Measurements from ENCODE around the gene C2CD4B.

Gene C2CD4B

DNA sequence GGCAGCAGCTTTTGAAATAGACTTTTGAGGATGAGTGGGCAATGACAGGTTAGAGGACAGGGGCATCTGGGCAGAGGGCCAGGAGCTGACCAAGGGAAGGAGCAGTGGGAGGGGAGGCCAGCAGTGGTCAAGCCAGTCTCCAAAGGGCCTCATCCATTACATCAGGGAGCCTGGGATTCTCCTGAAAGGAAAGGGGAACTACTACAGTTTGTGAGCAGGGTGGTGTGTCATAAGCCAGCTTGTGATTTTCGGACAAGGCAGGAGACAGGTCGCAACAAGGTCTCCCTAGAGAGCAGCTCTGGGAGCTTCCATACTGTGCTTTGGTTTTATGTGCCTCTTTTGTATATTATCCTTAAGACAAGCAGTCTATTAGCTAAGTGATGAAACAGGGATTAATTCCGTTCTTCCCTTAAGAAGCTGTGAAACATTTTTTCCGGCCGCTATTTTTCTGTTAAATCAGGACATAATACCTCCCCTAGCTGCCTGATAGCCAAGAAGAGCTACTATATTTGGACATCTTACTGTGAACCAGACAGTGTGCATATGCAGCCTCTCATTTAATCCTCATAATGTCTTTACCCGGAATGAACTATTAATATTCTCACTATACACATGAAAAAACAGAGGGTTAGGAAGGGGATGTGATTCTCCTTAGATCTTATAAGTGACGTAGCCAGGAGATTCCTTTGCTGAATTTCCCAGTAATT, 46.4 kb downstream of the C2CD4B start:
- DNase-seq (ENCODE audit: low spot score): no peak

DNA sequence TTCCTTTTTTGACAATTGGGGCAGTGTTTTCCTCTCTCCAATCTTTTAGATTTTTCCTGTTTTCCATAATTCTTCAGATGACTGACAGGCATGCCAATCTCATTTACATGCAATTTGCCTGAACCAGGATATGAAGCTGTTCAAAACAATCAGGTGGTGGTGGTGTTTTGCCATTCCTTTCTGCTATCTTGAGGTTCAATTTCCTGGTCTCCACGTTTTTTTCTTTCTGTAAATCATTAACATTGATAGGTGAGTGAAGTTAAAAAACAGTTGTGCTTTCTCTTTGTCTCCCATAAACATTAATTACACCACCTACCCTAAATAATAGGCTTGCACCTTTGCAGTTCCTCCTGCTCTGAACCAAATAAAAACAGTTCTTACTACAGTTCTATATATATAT, 49.2 kb downstream of the C2CD4B start:
- DNase-seq (ENCODE audit: low spot score): no peak
